ENCODE data around the gene DDX47.
A peak's percentile ranks its signal among the peaks of the same experiment; 100 is the strongest.

DDX47 gene

DNA sequence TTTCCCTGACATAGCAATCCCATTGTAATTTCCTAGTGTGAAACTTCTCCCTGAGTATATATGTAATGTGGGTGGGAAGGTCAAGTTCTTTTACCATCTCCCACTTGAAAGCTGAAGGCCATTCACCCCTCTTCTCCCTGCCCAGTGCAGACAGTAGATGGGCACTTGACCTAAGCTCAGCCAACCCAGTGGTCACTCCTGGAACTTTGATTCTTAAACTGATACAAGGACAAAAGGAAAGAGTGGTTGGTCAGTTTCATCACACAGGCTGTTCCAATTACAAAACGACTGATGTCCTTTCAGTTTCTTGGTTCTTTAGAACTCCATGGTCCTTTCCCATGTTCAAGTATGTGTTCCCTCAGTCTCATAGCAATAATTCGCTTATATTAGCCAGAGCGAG is 36.1 kb upstream of the DDX47 start:
- H3K27me3 ChIP-seq (ENCODE audit: insufficient read depth, low read depth, severe bottlenecking), result no peaks in the 10 kb centered on the region
- no peak for DNase-seq
- no peak overlapping the region for H3K4me3 ChIP-seq (ENCODE audit: low read depth, low read length)
- H3K27ac ChIP-seq, result no peak overlapping the region
- H3K36me3 ChIP-seq, result no peaks in the 10 kb centered on the region
- H3K9me3 ChIP-seq (ENCODE audit: severe bottlenecking), result no peaks in the 10 kb centered on the region
- TF ChIP-seq, protein P1, sequence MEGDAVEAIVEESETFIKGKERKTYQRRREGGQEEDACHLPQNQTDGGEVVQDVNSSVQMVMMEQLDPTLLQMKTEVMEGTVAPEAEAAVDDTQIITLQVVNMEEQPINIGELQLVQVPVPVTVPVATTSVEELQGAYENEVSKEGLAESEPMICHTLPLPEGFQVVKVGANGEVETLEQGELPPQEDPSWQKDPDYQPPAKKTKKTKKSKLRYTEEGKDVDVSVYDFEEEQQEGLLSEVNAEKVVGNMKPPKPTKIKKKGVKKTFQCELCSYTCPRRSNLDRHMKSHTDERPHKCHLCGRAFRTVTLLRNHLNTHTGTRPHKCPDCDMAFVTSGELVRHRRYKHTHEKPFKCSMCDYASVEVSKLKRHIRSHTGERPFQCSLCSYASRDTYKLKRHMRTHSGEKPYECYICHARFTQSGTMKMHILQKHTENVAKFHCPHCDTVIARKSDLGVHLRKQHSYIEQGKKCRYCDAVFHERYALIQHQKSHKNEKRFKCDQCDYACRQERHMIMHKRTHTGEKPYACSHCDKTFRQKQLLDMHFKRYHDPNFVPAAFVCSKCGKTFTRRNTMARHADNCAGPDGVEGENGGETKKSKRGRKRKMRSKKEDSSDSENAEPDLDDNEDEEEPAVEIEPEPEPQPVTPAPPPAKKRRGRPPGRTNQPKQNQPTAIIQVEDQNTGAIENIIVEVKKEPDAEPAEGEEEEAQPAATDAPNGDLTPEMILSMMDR (IDR thresholded peaks at IDR 0.05; ENCODE audit: low read depth, low read length), result no peak

DNA sequence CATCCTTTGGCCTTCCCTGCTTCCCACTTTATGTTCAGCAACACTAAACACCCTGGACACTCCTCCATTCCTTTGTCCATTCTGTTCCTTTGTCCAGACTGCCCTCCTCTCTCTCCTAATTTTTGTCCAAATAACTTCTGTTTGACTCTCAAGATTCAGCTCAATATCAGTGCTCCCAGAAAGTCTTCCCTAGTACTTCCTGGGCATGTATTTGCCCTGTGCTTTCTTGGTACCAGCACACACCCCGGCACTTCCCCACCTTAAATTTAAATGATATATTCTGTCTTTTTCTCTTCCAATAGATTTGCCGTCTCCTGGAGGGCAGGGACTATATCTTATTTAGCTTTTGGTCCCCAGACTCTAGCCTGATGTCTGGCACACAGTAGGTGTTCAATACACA is 34.1 kb upstream of the DDX47 start:
- H3K4me3 ChIP-seq (ENCODE audit: low read depth, low read length), result no peak overlapping the region
- no peak for DNase-seq
- TF ChIP-seq, protein P1 (IDR thresholded peaks at IDR 0.05; ENCODE audit: low read depth, low read length), result no peak
- H3K36me3 ChIP-seq, result no peaks in the 10 kb centered on the region
- H3K27me3 ChIP-seq (ENCODE audit: insufficient read depth, low read depth, severe bottlenecking), result no peaks in the 10 kb centered on the region
- no peak overlapping the region for H3K27ac ChIP-seq
- no peaks in the 10 kb centered on the region for H3K9me3 ChIP-seq (ENCODE audit: severe bottlenecking)

DNA sequence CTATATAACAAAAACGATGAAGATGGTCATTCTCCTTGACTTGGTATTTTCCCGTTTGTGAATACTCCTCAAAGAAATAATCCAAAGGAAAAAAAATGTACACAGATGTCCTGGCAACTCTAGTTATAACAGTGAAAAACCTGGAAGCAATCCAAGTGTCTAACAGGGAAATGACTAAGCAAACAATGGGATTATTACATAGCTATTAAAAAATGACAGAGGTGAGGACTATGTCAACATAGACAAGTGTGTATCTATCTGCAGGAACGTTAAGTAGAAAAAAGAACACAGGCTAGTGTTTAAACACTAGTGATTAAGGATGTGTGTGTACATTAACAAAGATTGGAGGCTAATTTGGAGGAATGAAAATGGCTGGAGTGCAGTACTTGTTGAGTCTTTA is 33.6 kb upstream of the DDX47 start:
- Histone ChIP-seq H3K27ac (no peak overlapping the region), H3K27me3 (ENCODE audit: insufficient read depth, low read depth, severe bottlenecking) (no peaks in the 10 kb centered on the region), H3K4me3 (ENCODE audit: low read depth, low read length) (no peak overlapping the region), H3K9me3 (ENCODE audit: severe bottlenecking) (no peaks in the 10 kb centered on the region), H3K36me3 (no peaks in the 10 kb centered on the region)
- DNase-seq, result no peak
- TF ChIP-seq, protein P1 (IDR thresholded peaks at IDR 0.05; ENCODE audit: low read depth, low read length), result no peak

DNA sequence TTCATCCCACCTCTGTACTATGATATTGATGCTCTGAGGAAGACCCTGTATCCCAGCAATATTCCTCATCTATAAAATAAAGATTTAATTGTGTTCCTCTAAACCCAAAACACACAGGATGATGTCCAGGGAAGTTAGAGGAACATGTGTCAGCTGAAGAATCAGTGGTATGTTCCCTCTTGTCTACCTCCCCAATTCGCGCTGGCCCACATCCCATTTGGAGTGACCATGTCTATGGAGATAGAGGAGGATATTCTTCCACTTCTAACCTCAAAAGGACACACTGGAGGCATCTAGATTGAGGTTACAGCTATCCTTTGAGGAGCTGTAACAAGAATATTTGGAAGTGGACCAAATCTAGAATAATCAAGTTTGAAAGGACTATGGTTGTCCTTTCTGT is 29.0 kb upstream of the DDX47 start:
- H3K9me3 ChIP-seq (ENCODE audit: severe bottlenecking), result no peaks in the 10 kb centered on the region
- no peak overlapping the region for H3K27ac ChIP-seq
- DNase-seq, result no peak
- no peaks in the 10 kb centered on the region for H3K36me3 ChIP-seq
- no peaks in the 10 kb centered on the region for H3K27me3 ChIP-seq (ENCODE audit: insufficient read depth, low read depth, severe bottlenecking)
- H3K4me3 ChIP-seq (ENCODE audit: low read depth, low read length), result no peak overlapping the region
- TF ChIP-seq, protein P1 (IDR thresholded peaks at IDR 0.05; ENCODE audit: low read depth, low read length), result no peak

DNA sequence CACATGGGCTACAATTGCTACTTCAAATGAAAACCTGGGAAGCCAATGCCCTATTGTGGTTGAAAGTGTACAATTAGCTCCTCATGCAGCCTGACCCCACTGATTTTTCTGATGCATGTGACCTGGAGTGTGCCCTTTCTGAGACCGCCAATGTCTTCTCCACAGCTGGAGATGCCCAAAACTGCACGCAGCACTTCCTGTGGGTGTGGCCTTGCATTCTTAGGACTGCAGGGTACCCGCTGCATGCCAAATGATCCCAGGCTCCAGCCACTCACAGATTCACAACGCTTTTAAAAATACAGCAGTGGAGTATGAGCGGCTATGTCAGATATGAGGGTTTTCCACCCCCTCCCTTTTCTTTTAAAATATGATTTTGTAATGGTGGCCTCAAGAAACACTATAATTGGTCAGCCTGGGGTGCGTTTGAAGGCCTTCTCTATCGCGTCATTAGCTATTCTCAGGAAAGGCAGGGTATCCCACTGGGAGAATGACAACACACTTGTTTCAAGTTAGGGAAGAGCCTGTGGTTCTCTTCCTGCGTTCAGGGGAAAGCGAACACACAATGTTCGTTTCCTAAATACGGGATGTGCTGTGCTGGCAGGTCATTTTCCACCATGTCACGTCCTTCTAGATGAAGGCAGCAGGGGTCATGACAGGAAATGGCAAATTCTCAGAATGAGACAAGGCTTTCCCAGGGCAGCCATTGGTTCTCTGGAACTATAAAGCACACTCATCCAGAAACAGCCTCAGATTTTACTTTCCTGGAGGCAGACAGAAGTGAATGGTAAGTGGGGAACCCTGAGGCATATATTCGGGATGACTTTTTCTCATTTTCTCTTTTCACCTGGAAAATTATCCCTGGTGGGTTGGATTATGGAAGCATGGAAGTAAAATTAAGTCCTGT is 28.0 kb upstream of the DDX47 start, which contains the start of gene APOLD1:
Gene APOLD1, plus strand, starts transcription at position 749 of the 904 bp plus-strand sequence. Its CDS starts 33 bp downstream, at position 782.
- Histone ChIP-seq H3K36me3 (no peaks in the 10 kb centered on the region), H3K27me3 (ENCODE audit: insufficient read depth, low read depth, severe bottlenecking) (no peaks in the 10 kb centered on the region), H3K27ac (peak within 1 kb of the TSS; percentile 81; the same call in 1 of the 2 replicates), H3K4me3 (ENCODE audit: low read depth, low read length) (peak within 1 kb of the TSS; percentile 49), H3K9me3 (ENCODE audit: severe bottlenecking) (no peaks in the 10 kb centered on the region)
- no peak for DNase-seq
- TF ChIP-seq, protein P1 (IDR thresholded peaks at IDR 0.05; ENCODE audit: low read depth, low read length), result no peak
